Activated CD4-positive, alpha-beta T cell treated with anti-CD3 and anti-CD28 coated beads, Interleukin-2, amount 10 ng/mL, durations not matched to agents 7 days and 5 days (primary cell): ENCODE data around the gene ZNHIT2. TPM values are rescaled to one million over a fixed set of nuclear protein-coding genes. Genes with fewer than 3 reads are reported as not detected.

Experiments
- CTCF ChIA-PET: fragments of 350-600 bp; sonication (Branson Sonifier 250); formaldehyde crosslinking; loops from one replicate; lab custom pipeline; 2021; ENCODE audit warnings: antibody characterized with exemption; lab: Charles Lee
- POLR2A ChIA-PET: fragments of 350-600 bp; sonication (Branson Sonifier 250); formaldehyde crosslinking; loops from one replicate; lab custom pipeline; 2021; ENCODE audit warnings: antibody characterized with exemption; lab: Charles Lee
- DNase-seq: peaks from one replicate; pipeline ENCODE4 v3.0.0-alpha.2; 2020
- H3K27ac Mint-ChIP-seq: one replicate; pipeline ENCODE4 v1.8.0; 2021; ENCODE audit warnings: mild to moderate bottlenecking, moderate library complexity, mixed read lengths
- H3K27me3 Mint-ChIP-seq: one replicate; pipeline ENCODE4 v1.8.0; 2021; ENCODE audit warnings: mixed read lengths
- H3K36me3 Mint-ChIP-seq: one replicate; pipeline ENCODE4 v1.8.0; 2021; ENCODE audit warnings: low read depth, mixed read lengths
- H3K4me1 Mint-ChIP-seq: one replicate; pipeline ENCODE4 v1.8.0; 2021; ENCODE audit warnings: mixed read lengths
- H3K4me3 Mint-ChIP-seq: one replicate; pipeline ENCODE4 v1.8.0; 2021; ENCODE audit warnings: mild to moderate bottlenecking, moderate library complexity, mixed read lengths
- H3K9me3 Mint-ChIP-seq: one replicate; pipeline ENCODE4 v1.8.0; 2021; ENCODE audit warnings: mixed read lengths
- total RNA-seq, 2 experiments: library from RNA; stranded (reverse); gene quantifications; one replicate each; pipeline ENCODE4 v1.2.3, GENCODE V29; 2021

The ZNHIT2 gene
- total RNA-seq, 2 experiments from 2014 or later = 8.6 to 9.9 TPM

- no peaks in the 10 kb centered on the region for H3K27me3 Mint-ChIP-seq
- H3K9me3 Mint-ChIP-seq = no peaks in the 10 kb centered on the region
- no peak overlapping the region for H3K4me3 Mint-ChIP-seq
- ChIA-PET POLR2A (interaction anchor here (0.7 kb wide), 1 partner anchor 91 kb away, joined by 3 read pairs; no protein-coding TSS in a partner anchor), CTCF (interaction anchor here (1.3 to 7.1 kb wide), 3 partner anchors 10 to 14 kb away, joined by 3 to 85 read pairs (median 4); partner anchors contain the start of genes FAU, MRPL49, VPS51 and ZNHIT2)
- peaks cover 16% of the 10 kb centered on the region for H3K36me3 Mint-ChIP-seq
- peaks cover 40% of the 10 kb centered on the region for H3K4me1 Mint-ChIP-seq
- DNase-seq = no peak
- no peak overlapping the region for H3K27ac Mint-ChIP-seq
Observed at GRCh38 chr11:65107751-65108468, 9.6 kb downstream of the ZNHIT2 start.

GRCh38 chr11:65107078-65107477 lies 10.4 kb downstream of the ZNHIT2 start:
- no peak for DNase-seq
- CTCF ChIA-PET = no interaction called here
- Mint-ChIP-seq H3K9me3 (no peaks in the 10 kb centered on the region), H3K36me3 (peaks cover 16% of the 10 kb centered on the region), H3K4me1 (peaks cover 39% of the 10 kb centered on the region), H3K4me3 (no peak overlapping the region), H3K27me3 (no peaks in the 10 kb centered on the region), H3K27ac (no peak overlapping the region)
- POLR2A ChIA-PET = no interaction called here

GRCh38 chr11:65104628-65105027 lies 12.9 kb downstream of the ZNHIT2 start:
- CTCF ChIA-PET = interaction anchor here (1.0 kb wide), 1 partner anchor 11 kb away, joined by 3 read pairs; no protein-coding TSS in a partner anchor
- POLR2A ChIA-PET = no interaction called here
- Mint-ChIP-seq H3K4me3 (no peak overlapping the region), H3K27me3 (no peaks in the 10 kb centered on the region), H3K27ac (peak overlapping the region; percentile 3), H3K36me3 (peaks cover 16% of the 10 kb centered on the region), H3K9me3 (no peaks in the 10 kb centered on the region), H3K4me1 (peaks cover 21% of the 10 kb centered on the region)
- DNase-seq = no peak

GRCh38 chr11:65103476-65103875 lies 14.0 kb downstream of the ZNHIT2 start:
- CTCF ChIA-PET = interaction anchor here (0.6 to 2.2 kb wide), 3 partner anchors 9 to 144 kb away, joined by 3 to 7 read pairs (median 4); partner anchors contain the start of gene ZNHIT2
- no peaks in the 10 kb centered on the region for H3K9me3 Mint-ChIP-seq
- H3K36me3 Mint-ChIP-seq = peaks cover 19% of the 10 kb centered on the region

GRCh38 chr11:65102142-65103095 lies 15.1 kb downstream of the ZNHIT2 start:
- H3K9me3 Mint-ChIP-seq = no peaks in the 10 kb centered on the region
- no peak for DNase-seq
- no peak overlapping the region for H3K27ac Mint-ChIP-seq
- ChIA-PET CTCF (interaction anchor here (0.6 to 2.2 kb wide), 3 partner anchors 8 to 229 kb away, joined by 4 to 7 read pairs (median 4); partner anchors contain the start of gene ZNHIT2), POLR2A (no interaction called here)
- H3K27me3 Mint-ChIP-seq = no peaks in the 10 kb centered on the region
- H3K36me3 Mint-ChIP-seq = peaks cover 24% of the 10 kb centered on the region
- H3K4me3 Mint-ChIP-seq = no peak overlapping the region
- H3K4me1 Mint-ChIP-seq = peaks cover 31% of the 10 kb centered on the region

More at GRCh38 chr11:65103476-65103875, 14.0 kb downstream of the ZNHIT2 start:
- DNase-seq = no peak
- peaks cover 25% of the 10 kb centered on the region for H3K4me1 Mint-ChIP-seq
- no peak overlapping the region for H3K27ac Mint-ChIP-seq
- H3K27me3 Mint-ChIP-seq = no peaks in the 10 kb centered on the region
- H3K4me3 Mint-ChIP-seq = no peak overlapping the region
- POLR2A ChIA-PET = interaction anchor here (0.6 kb wide), 1 partner anchor 9 kb away, joined by 4 read pairs; no protein-coding TSS in a partner anchor

GRCh38 chr11:65100674-65101350 lies 16.7 kb downstream of the ZNHIT2 start:
- no peaks in the 10 kb centered on the region for H3K9me3 Mint-ChIP-seq
- CTCF ChIA-PET = interaction anchor here (0.5 to 8.1 kb wide), 3 partner anchors 10 to 44 kb away, joined by 4 to 85 read pairs (median 7); partner anchors contain the start of genes TM7SF2 and ZNHIT2
- peaks cover 20% of the 10 kb centered on the region for H3K36me3 Mint-ChIP-seq
- no peak overlapping the region for H3K27ac Mint-ChIP-seq
- no peaks in the 10 kb centered on the region for H3K27me3 Mint-ChIP-seq
- H3K4me3 Mint-ChIP-seq = no peak overlapping the region
- DNase-seq = no peak
- peaks cover 36% of the 10 kb centered on the region for H3K4me1 Mint-ChIP-seq
- POLR2A ChIA-PET = no interaction called here

GRCh38 chr11:65096926-65097325 lies 20.6 kb downstream of the ZNHIT2 start:
- Mint-ChIP-seq H3K4me3 (peak overlapping the region; percentile 93), H3K27me3 (no peaks in the 10 kb centered on the region), H3K27ac (peak overlapping the region; percentile 98), H3K36me3 (peaks cover 11% of the 10 kb centered on the region), H3K9me3 (no peaks in the 10 kb centered on the region), H3K4me1 (peaks cover 25% of the 10 kb centered on the region)
- DNase-seq = no peak
- ChIA-PET POLR2A (interaction anchor here (0.5 to 0.6 kb wide), 2 partner anchors 82 to 839 kb away, joined by 3 read pairs; no protein-coding TSS in a partner anchor), CTCF (interaction anchor here (3.4 to 8.1 kb wide), 2 partner anchors 14 to 20 kb away, joined by 12 to 85 read pairs; partner anchors contain the start of genes TM7SF2 and ZNHIT2)

- DNase-seq = peak; percentile 90
- ChIA-PET CTCF (interaction anchor here (0.6 to 8.1 kb wide), 4 partner anchors 15 to 262 kb away, joined by 3 to 85 read pairs (median 8); partner anchors contain the start of genes TM7SF2 and ZNHIT2), POLR2A (no interaction called here)
- Mint-ChIP-seq H3K4me3 (peak within 1 kb of the TSS; percentile 93), H3K36me3 (peaks cover 11% of the 10 kb centered on the region), H3K27ac (peak within 1 kb of the TSS; percentile 98), H3K9me3 (no peaks in the 10 kb centered on the region), H3K27me3 (no peaks in the 10 kb centered on the region), H3K4me1 (peaks cover 25% of the 10 kb centered on the region)
Observed at GRCh38 chr11:65095974-65096806, 21.3 kb downstream of the ZNHIT2 start, which contains the start of gene VPS51. Gene VPS51, plus strand, starts transcription at chr11:65096214. Its CDS starts 37 bp downstream, at chr11:65096251.

- H3K27ac Mint-ChIP-seq = peak overlapping the region; percentile 98
- POLR2A ChIA-PET = no interaction called here
- DNase-seq = no peak
- H3K4me1 Mint-ChIP-seq = peaks cover 25% of the 10 kb centered on the region
- H3K9me3 Mint-ChIP-seq = no peaks in the 10 kb centered on the region
- CTCF ChIA-PET = interaction anchor here (1.1 to 8.1 kb wide), 4 partner anchors 10 to 50 kb away, joined by 3 to 85 read pairs (median 4); partner anchors contain the start of gene TM7SF2
- peaks cover 11% of the 10 kb centered on the region for H3K36me3 Mint-ChIP-seq
- H3K27me3 Mint-ChIP-seq = no peaks in the 10 kb centered on the region
- peak overlapping the region; percentile 93 for H3K4me3 Mint-ChIP-seq
Observed at GRCh38 chr11:65095427-65095826, 22.1 kb downstream of the ZNHIT2 start.

GRCh38 chr11:65090628-65091027 lies 26.9 kb downstream of the ZNHIT2 start:
- Mint-ChIP-seq H3K4me1 (peaks cover 5% of the 10 kb centered on the region), H3K27ac (no peak overlapping the region), H3K9me3 (no peaks in the 10 kb centered on the region), H3K27me3 (no peaks in the 10 kb centered on the region), H3K36me3 (peaks cover 12% of the 10 kb centered on the region), H3K4me3 (no peak overlapping the region)
- ChIA-PET POLR2A (no interaction called here), CTCF (interaction anchor here (0.6 to 1.3 kb wide), 4 partner anchors 16 to 215 kb away, joined by 3 to 5 read pairs (median 4); no protein-coding TSS in a partner anchor)
- no peak for DNase-seq

GRCh38 chr11:65089621-65090020 lies 27.9 kb downstream of the ZNHIT2 start:
- no peak overlapping the region for H3K4me3 Mint-ChIP-seq
- no peaks in the 10 kb centered on the region for H3K27me3 Mint-ChIP-seq
- H3K27ac Mint-ChIP-seq = no peak overlapping the region
- H3K4me1 Mint-ChIP-seq = peaks cover 12% of the 10 kb centered on the region
- CTCF ChIA-PET = interaction anchor here (1.3 kb wide), 1 partner anchor 21 kb away, joined by 4 read pairs; no protein-coding TSS in a partner anchor
- peaks cover 13% of the 10 kb centered on the region for H3K36me3 Mint-ChIP-seq
- DNase-seq = no peak
- no peaks in the 10 kb centered on the region for H3K9me3 Mint-ChIP-seq
- POLR2A ChIA-PET = interaction anchor here (0.6 kb wide), 1 partner anchor 27 kb away, joined by 4 read pairs; no protein-coding TSS in a partner anchor
